HPDE6-E6E7 (cell line): ENCODE measurements around the gene PLOD2.

ENCODE experiments used
- DNase-seq: peaks from one replicate; pipeline ENCODE4 v3.0.0; 2011; ENCODE audit warnings: missing footprints; ENCODE audit errors: extremely low spot score

PLOD2 gene

GRCh38 chr3:146160964-146161662, at the start of gene PLOD2:
Gene PLOD2, minus strand, starts transcription at chr3:146161184. Its CDS starts 195 bp downstream, at chr3:146160989.
- peak; percentile 58 for DNase-seq

- no peak for DNase-seq
Measured at GRCh38 chr3:146209371-146209770, 48.4 kb upstream of the PLOD2 start.

GRCh38 chr3:146203776-146204175, 42.8 kb upstream of the PLOD2 start:
- DNase-seq = no peak

- no peak for DNase-seq
Measured at GRCh38 chr3:146200461-146201220, 39.7 kb upstream of the PLOD2 start.

- DNase-seq = no peak
Measured at GRCh38 chr3:146199762-146200161, 38.8 kb upstream of the PLOD2 start.

GRCh38 chr3:146196789-146197188, 35.8 kb upstream of the PLOD2 start:
- DNase-seq = no peak

- DNase-seq = no peak
Measured at GRCh38 chr3:146195605-146196004, 34.6 kb upstream of the PLOD2 start.

GRCh38 chr3:146195030-146195429, 34.0 kb upstream of the PLOD2 start:
- DNase-seq = no peak

- DNase-seq = no peak
Measured at GRCh38 chr3:146191051-146191450, 30.1 kb upstream of the PLOD2 start.

GRCh38 chr3:146189519-146190173, 28.7 kb upstream of the PLOD2 start:
- DNase-seq = peak; percentile 42

- no peak for DNase-seq
Measured at GRCh38 chr3:146187334-146187950, 26.5 kb upstream of the PLOD2 start.

- DNase-seq = no peak
Measured at GRCh38 chr3:146184241-146185015, 23.4 kb upstream of the PLOD2 start.

- DNase-seq = no peak
Measured at GRCh38 chr3:146181216-146181615, 20.2 kb upstream of the PLOD2 start.

GRCh38 chr3:146180376-146180775, 19.4 kb upstream of the PLOD2 start:
- DNase-seq = no peak

GRCh38 chr3:146178006-146178689, 17.2 kb upstream of the PLOD2 start:
- DNase-seq = no peak

GRCh38 chr3:146177519-146177918, 16.5 kb upstream of the PLOD2 start:
- DNase-seq = no peak

- DNase-seq = no peak
Measured at GRCh38 chr3:146177072-146177471, 16.1 kb upstream of the PLOD2 start.

- no peak for DNase-seq
Measured at GRCh38 chr3:146172586-146172985, 11.6 kb upstream of the PLOD2 start.

- no peak for DNase-seq
Measured at GRCh38 chr3:146170591-146170990, 9.6 kb upstream of the PLOD2 start.

- no peak for DNase-seq
Measured at GRCh38 chr3:146169891-146170290, 8.9 kb upstream of the PLOD2 start.

- no peak for DNase-seq
Measured at GRCh38 chr3:146166826-146167225, 5.8 kb upstream of the PLOD2 start.
